ENCODE measurements around the gene ZNHIT2. TPM values are rescaled to one million over a fixed set of nuclear protein-coding genes. Genes with fewer than 3 reads are reported as not detected.
A peak's percentile ranks its signal among the peaks of the same experiment; 100 is the strongest.

ZNHIT2 gene
- total and polyA plus RNA-seq, 2 of the 8 experiments (the other 6 are each of a cell fraction or from before 2014, with no cell fraction given) = 13.0 to 16.1 TPM

DNA sequence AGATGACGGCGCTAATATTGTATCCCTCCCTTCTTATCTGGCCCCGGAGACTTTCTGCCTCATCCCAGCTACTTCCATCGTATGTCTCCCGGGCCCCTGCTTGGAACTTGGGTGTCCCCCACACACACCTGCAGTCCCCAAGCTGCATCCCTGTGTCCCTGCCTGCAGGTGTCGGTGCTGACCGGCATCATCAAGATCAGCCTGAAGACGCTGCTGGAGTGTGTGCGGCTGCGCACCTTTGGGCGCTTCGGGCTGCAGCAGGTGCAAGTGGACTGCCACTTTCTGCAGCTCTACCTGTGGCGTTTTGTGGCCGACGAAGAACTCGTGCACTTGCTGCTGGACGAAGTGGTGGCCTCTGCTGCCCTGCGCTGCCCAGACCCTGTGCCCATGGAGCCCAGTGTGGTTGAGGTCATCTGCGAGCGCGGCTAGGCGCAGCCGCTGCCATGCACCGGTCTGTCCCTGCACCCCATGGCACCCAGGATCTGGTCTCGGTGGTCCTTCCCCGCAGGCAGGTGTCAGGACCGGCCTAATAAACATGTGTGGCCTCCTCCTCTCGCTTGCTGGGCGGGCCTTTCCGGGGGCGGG is 6.2 kb downstream of the ZNHIT2 start:
- Histone ChIP-seq H2AFZ (ENCODE audit: low read length) (no peak overlapping the region), H2BK5ac (ENCODE audit: low read depth, low read length) (peak overlapping the region; percentile 88; the same call in 1 of the 2 replicates), H3K9ac (replicated peaks in 1 of 4; ENCODE audit: extremely low read depth in 1 of 4, low read depth in 3 of 4, low read length in 3 of 4) (no peak overlapping the region; a peak in 1 of 7 replicates), H4K91ac (replicated peaks; ENCODE audit: insufficient read length, low read length) (peak overlapping the region; percentile 72), H3K36me3 (ENCODE audit: control insufficient read depth in 2 of 4, insufficient read depth in 4 of 4, low read length in 3 of 4) (peaks cover 0 to 13% (median 3%) of the 10 kb centered on the region in 4 experiments; a peak in 2 of 8 replicates), H4K5ac (ENCODE audit: insufficient read length, low read depth, low read length) (no peak overlapping the region), H3K23me2 (ENCODE audit: low read depth, low read length) (peaks cover 12% of the 10 kb centered on the region; the same call in 1 of the 2 replicates), H3K79me1 (ENCODE audit: low read depth, low read length) (peaks cover 8% of the 10 kb centered on the region), H3K27me3 (replicated peaks in 1 of 4; ENCODE audit: control insufficient read depth in 3 of 4, extremely low read depth in 1 of 4, insufficient read depth in 3 of 4, low read length in 3 of 4) (no peaks in the 10 kb centered on the region), H2BK20ac (ENCODE audit: low read length) (0 out of 2 replicates have a peak overlapping the region, but pooled peaks have one; percentile 93), H3K4me2 (ENCODE audit: insufficient read depth in 1 of 2, low read depth in 2 of 2, low read length in 2 of 2) (peak overlapping the region; percentile 71 to 95), H2BK120ac (replicated peaks; ENCODE audit: low read depth, low read length) (no peak overlapping the region), H3K9me3 (ENCODE audit: insufficient read depth in 2 of 2, low read depth in 1 of 2, low read length in 1 of 2) (no peaks in the 10 kb centered on the region), H4K8ac (ENCODE audit: extremely low read depth, insufficient read depth, low read length) (peak overlapping the region; percentile 22), H2AK5ac (ENCODE audit: low read depth, low read length) (peak overlapping the region; percentile 45; the same call in 1 of the 2 replicates), H3K4me3 (ENCODE audit: extremely low read depth in 1 of 4, insufficient read depth in 2 of 4, low read depth in 3 of 4, low read length in 4 of 4) (peak overlapping the region in 3 of 4 experiments; percentile 5 to 90 (median 86); a peak in 2 of 8 replicates), H3K56ac (replicated peaks; ENCODE audit: insufficient read length, low read depth, low read length) (no peak overlapping the region), H3K23ac (ENCODE audit: insufficient read length) (no peak overlapping the region), H2BK15ac (ENCODE audit: low read length) (no peak overlapping the region; the same call in 1 of the 2 replicates), H3K79me2 (ENCODE audit: control insufficient read depth in 1 of 2, insufficient read depth in 2 of 2, low read length in 2 of 2) (peaks cover 0 to 5% of the 10 kb centered on the region in 2 experiments; a peak in 1 of 4 replicates), H4K20me1 (replicated peaks in 1 of 2; ENCODE audit: control insufficient read depth in 1 of 2, insufficient read depth in 2 of 2, low read length in 2 of 2) (peaks cover 0 to 23% of the 10 kb centered on the region in 2 experiments), H3K4ac (replicated peaks; ENCODE audit: insufficient read length, low read depth, low read length) (no peak overlapping the region), H2BK12ac (ENCODE audit: low read depth, low read length) (peak overlapping the region; percentile 68; the same call in 1 of the 2 replicates), H3K4me1 (replicated peaks in 1 of 4; ENCODE audit: control insufficient read depth in 3 of 4, insufficient read depth in 4 of 4, low read length in 3 of 4) (peaks cover 2 to 19% (median 13%) of the 10 kb centered on the region in 4 experiments), H3K18ac (ENCODE audit: extremely low read depth, low read length) (no peak overlapping the region; the same call in 1 of the 2 replicates), H3K27ac (ENCODE audit: low read depth, low read length) (no peak overlapping the region), H3K14ac (ENCODE audit: insufficient read length) (no peak overlapping the region)
- 64% methylated on average over 31 of the region's 31 CpGs; no CpG with 5 or more reads in 1 of the 2 experiments for WGBS, 2 experiments (ENCODE audit: extremely low coverage in 1 of 2, insufficient coverage in 1 of 2, insufficient read length in 1 of 2, insufficient replicate concordance in 2 of 2, low coverage in 1 of 2, low lambda C conversion rate in 2 of 2, missing lambda C conversion rate in 1 of 2)
- ChIA-PET POLR2A (ENCODE audit: partially characterized antibody) (interaction anchor here (0.8 to 17.4 kb wide), 28 partner anchors 8 to 387 kb away, joined by 3 to 305 read pairs (median 4); partner anchors contain the start of genes ARL2, CAPN1, CDCA5 and FAU), CTCF (ENCODE audit: partially characterized antibody) (interaction anchor here (0.5 to 7.9 kb wide), 43 partner anchors 9 to 451 kb away, joined by 3 to 85 read pairs (median 4); partner anchors contain the start of genes ARL2, FAU, GPHA2 and MAJIN)
- TF ChIP-seq ZNF274 (IDR thresholded peaks at IDR 0.05; ENCODE audit: borderline replicate concordance, extremely low read depth, low read length) (no peak), POLR2AphosphoS5 (IDR thresholded peaks at IDR 0.05; ENCODE audit: low read depth, low read length) (0 out of 2 replicates have a peak, but pooled peaks have one; percentile 19)
- DNase-seq (ENCODE audit: low read depth in 1 of 2, low spot score in 2 of 2) = no peak
- FAIRE-seq = no peak
